ENCODE data around the gene CASKIN1.
"Not testable (repeated sequence)": the region's sequence is repeated elsewhere in the genome, so short reads cannot be mapped to it uniquely, and the experiment has no call there.

GRCh38 chr16:2127630-2128280 is 68.7 kb downstream of the CASKIN1 start:
- TF ChIP-seq, protein P1, sequence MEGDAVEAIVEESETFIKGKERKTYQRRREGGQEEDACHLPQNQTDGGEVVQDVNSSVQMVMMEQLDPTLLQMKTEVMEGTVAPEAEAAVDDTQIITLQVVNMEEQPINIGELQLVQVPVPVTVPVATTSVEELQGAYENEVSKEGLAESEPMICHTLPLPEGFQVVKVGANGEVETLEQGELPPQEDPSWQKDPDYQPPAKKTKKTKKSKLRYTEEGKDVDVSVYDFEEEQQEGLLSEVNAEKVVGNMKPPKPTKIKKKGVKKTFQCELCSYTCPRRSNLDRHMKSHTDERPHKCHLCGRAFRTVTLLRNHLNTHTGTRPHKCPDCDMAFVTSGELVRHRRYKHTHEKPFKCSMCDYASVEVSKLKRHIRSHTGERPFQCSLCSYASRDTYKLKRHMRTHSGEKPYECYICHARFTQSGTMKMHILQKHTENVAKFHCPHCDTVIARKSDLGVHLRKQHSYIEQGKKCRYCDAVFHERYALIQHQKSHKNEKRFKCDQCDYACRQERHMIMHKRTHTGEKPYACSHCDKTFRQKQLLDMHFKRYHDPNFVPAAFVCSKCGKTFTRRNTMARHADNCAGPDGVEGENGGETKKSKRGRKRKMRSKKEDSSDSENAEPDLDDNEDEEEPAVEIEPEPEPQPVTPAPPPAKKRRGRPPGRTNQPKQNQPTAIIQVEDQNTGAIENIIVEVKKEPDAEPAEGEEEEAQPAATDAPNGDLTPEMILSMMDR (IDR thresholded peaks at IDR 0.05) = not testable (repeated sequence)
- TF ChIP-seq POLR2A (IDR thresholded peaks at IDR 0.05) = not testable (repeated sequence)

Measured in lower leg skin (tissue), 3 donors.